HG02885 (cell line): ENCODE data around the gene NCBP1.

Experiments
- ATAC-seq: cut with Tn5 transposase; IDR thresholded peaks from one replicate; pipeline ENCODE4 v1.9.1; 2021; ENCODE audit warnings: mild to moderate bottlenecking; ENCODE audit not compliant: unreplicated experiment, poor library complexity

Gene NCBP1

DNA sequence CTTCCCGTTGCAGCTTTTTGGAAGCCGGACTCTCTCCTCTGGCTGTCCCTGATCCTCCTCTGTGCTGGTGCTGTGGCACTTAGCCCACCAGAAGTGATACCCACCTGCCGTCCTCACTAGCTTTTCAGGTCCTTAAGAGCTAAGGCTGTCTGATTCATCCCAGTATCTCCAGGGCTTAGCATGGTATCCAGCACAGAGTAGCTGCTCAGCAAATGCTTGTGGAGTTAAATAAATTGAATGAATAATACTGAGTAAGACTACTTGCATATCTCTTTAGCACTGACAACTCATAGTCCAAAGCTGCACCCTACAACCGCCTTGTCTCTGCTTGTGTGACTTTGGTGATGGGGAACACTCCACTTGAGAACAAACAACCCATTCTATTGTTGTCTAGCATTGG, 71.2 kb downstream of the NCBP1 start:
- no peak for ATAC-seq

DNA sequence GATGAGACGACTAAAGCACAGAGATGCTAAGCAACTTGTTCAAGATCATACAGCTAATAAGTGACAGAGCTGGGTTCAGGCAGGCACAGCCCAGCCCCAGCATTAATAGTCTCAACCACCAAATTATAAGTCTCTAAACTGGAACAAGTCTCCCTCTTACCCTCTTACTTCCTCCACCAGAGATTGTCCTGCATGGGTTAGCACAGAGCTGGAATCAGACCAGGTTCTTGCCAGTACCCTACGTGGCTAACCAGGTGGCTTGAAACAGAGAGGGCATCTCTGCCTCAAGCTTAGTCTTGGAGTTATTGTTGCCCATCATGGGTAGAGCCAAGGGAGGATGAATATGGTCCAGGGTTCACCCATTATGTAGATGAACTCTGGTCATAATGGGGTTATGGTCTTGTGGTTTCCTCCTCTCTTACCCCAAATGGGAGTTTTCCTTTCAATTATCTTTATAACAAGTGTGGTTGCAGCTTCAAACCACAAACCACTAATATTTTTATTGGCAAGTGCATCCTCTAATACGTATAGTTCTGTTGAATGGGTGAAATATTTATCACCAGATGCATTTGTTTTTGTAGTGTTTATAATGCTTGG, 71.8 kb downstream of the NCBP1 start:
- no peak for ATAC-seq

DNA sequence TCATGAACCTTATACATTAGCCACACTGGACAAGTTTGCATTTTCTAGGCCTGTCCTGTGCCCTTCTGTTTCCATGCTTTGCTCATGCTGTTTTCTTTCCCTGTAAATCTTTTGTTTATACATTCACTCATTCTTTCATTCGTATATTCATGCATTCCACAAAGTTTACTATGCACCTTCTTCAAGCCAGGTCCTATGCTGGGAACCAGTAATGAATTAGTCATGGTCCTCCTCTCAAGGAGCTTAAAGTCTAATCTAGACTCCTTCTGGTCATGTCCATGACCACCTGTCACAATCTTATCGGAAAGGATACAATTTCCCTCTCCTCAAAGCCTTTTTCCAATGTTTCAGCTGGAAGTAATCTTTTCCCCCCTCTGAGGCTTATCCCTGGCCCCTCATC, 72.6 kb downstream of the NCBP1 start:
- ATAC-seq, result no peak

DNA sequence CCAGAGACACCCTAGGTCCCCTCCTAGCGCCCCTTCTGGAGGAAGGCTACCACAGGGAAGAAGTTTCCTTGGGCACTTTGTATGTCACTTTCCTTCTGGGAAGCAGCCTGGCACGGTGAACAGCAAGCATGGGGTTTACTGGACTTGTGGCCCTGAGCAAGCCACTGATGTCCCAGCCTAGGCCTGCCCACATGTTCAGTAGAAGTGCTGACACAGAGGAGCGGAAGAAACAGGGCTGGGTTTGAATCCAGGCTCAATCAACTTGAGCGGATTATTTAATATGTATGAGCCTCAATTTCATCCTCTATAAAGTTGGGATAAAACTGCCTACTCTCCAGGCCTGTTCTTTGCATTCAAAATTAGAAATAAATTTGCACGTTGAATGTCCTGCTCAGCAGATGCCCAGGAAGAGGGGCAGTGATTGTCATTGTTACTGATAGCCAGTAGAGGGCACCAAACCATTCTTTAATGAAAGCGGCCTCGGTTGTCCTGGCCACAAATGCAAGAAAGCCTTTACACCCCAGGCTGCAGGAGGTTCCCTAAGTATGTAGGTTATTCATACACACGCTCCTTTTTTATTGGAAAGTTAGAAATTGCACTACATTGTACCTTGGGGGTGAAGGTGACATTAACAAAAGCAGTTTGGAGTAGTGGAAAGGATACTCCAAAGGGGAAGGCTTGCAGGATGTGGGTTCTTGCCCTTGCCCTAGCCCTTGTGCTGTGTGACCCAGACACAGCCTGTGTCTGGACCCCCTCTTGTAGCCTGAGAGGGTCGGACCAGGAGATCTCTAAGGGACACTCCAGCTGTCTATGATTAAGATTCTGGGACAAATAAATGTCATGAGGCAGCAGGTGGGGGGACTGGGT, 77.0 kb downstream of the NCBP1 start:
- ATAC-seq, result peak; percentile 59

DNA sequence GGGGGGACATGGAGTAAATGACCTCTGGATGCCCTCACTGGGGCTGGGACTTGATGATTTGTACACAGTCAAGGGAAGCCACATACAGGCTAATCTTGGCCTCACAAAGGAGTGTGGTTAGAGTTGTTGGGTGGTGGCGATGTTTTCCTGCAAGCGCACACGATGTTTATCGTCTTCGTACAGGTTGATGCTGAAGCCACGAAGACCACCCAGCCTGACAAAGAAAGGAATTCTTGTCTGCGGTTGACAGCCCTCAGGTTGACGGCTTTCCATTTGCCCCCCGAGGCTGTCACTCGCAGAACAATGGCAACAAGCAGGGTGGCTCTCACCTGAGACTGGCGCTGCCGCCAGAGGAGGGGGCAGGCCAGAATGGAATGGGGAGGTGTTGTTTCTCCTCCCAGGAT, 77.6 kb downstream of the NCBP1 start:
- ATAC-seq, result no peak

DNA sequence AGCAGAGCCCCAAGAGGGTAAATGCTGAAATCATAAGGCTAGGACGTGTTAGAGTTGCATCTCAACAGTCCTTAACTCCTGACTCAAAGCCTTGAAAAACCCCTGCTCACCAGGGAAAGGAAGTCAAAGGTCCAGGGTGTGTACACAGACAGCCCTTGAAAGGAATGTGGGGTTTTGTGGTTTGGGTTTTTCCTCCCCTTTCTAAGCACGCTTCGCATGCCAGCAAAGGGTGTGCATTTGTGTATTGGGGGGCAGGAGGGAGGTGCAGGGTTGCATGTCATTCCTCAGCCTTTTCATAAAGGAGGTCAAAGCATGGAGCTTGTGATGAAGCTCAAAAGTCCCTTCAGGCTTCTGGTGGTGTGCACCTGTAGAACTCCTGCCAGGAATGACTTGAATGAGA, 80.8 kb downstream of the NCBP1 start:
- no peak for ATAC-seq

DNA sequence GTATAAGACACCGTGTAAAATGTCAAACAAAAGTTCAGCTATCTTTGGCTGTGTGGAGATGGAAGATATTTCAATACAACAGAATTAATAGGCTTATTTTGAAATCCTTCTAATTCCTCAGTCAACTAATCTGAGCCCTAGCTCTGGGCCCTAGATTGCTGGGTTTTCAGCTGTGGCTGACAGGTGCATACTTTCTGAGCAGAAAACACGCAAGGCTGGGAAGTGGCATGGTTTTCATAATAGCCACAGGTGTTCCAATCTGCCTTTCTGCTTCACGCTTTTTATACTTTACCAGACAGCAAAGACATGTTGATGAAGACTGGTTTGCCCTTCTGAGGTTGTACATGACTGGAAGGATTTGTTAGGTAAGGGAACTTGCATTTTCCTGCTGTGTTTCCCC, 84.2 kb downstream of the NCBP1 start:
- no peak for ATAC-seq

DNA sequence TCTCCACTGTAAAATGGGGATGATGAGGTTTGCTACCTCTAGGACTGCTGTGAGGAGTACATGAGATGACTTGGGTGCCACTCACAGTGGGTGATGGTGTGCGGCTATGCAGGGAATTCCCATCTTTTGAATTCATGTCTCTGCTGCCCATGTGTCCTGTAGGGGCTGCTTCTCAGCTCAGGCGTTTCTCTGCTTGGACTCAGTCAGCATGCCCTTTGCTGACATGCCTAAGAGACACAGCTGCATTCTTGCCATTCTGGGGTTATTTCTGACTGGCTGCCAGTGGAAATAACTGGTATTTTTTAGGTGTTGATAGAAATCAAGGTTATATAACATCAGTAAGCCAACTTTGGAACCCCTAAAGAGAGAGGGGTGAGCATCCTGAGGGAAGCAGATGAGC, 87.8 kb downstream of the NCBP1 start:
- ATAC-seq, result no peak

DNA sequence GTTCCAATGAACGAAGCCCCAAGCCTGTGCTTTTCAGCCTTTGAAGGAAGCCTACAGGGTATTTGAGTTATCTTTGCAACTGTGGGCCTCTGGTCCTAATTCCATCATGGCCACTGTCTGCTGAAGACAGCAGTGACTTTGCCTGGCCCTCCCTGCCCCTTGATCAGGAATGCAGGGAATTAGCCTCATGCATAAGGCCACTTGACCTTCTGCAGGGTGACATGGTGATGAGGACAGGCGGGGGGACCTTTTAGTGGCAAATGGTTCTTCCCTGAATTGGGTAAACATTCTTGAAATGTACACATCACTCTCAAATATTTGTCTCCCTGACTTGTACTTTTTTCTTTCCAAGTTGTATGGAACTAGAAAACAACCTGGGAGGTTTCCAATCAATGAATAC, 88.7 kb downstream of the NCBP1 start:
- no peak for ATAC-seq
